Measurements from ENCODE around the gene C19orf67.

Gene C19orf67

DNA sequence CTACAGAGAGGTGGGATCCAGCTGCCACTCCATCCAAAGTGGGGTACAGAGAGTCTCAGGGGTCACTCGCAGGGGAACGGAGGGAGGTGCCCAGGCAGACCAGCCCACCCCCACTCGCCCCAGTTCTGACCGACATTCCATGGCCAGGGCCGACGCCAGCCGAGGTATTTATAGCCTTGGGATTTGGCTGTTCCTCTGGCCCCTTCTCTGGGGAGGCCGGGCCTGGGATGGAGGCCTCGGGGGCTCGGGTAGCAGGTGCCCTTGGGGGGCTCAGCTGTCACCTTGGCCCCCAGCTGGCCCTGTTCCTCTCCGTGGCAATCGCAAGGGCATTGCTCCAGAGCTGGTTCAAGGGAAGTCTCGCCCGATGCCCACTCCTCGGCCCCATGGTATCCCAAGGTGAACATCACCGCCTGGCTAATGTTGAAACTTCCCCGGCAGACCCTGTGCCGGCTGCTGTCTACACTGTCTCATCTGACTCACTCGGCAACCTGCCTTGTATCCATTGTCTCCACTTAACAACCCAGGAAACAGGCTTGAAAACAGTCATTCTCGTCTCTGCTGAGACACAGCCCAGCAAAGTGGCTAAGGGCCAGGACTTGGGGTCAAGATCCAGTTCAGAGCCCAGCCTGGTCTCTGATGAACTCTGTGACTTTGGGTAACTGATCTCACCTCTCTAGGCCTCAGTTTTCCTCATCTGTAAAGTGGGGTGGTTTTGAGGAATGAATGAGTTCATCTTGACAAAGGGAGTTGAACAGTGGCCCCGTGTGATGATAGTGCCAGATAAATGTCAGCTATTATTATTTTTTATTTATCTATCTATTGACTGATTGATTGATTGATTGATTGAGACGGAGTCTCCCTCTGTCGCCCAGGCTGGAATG is 22.2 kb upstream of the C19orf67 start:
- no peak for DNase-seq

DNA sequence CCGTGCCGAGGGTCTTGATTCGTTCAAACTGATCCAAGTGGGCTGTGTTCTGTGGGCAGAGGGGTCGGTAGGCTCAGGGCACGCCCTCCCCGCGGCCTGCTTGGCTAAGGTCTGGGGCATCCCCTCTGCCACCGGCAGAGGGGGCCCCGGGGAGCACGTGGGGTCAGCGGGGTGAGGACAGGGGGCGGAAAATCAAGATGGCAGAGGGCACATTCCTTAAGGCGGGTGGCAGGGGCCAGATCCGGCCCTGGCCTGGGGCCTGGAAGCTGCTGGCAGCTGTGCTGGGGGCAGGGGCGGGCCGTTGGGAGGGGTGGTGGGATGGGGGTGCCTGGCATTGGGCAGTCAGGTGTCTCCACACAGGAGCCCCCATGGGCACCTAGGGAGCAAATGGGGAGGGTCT is 21.3 kb upstream of the C19orf67 start:
- DNase-seq = no peak

- DNase-seq = no peak
These were observed 20.1 kb upstream of the C19orf67 start for GRCh38 chr19:14105680-14106079.

DNA sequence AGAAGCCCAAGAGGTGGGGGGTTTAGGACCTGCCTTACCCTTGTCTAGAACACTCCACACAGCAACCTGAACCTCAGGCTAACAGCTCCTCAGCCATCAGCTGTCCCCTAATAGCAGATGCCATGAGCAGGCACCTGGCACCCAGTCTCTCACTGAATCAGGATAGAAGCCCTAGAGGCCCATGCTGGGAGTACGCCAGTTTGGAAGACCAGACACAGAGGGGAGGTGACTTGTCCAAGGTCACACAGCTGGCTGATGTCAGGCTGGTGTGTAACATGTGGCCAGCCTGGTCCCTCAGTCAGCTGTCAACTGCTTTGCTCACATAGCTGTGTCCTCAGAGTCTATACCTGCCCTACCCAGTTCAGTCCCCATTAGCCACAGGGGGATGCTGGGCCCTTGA is 17.7 kb upstream of the C19orf67 start:
- DNase-seq = no peak

- no peak for DNase-seq
These were observed 17.2 kb upstream of the C19orf67 start for GRCh38 chr19:14102756-14103155.

GRCh38 chr19:14102102-14102696 is 16.6 kb upstream of the C19orf67 start:
- no peak for DNase-seq

- DNase-seq = no peak
These were observed 15.5 kb upstream of the C19orf67 start for GRCh38 chr19:14101003-14101545.

DNA sequence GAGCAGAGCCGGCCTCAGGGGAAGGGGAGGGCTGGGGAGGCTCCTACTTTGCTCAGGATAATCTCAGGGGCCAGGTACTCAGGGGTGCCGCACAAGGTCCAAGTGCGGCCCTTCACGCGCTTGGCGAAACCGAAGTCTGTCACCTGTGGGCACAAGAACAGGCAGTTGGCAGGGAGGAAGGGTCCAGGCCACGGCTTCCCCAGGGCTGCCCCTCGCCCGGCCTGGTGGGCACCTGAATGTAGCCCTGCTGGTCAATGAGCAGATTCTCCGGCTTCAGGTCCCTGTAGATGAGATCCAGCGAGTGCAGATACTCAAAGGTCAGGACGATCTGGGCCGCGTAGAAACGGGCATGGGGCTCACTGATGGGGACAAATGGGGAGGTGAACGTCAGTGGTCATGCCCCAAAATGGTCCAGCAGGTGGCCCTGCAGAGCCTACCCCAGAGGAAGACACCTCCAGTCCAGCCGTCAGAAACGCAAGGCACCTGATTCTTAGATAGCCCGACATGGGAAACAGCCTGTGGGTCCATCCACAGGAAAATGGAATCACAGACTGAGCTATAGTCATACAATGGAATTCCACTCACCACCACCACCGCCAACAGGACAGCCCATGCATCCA is 12.1 kb upstream of the C19orf67 start:
- no peak for DNase-seq

GRCh38 chr19:14096272-14096992 is 10.8 kb upstream of the C19orf67 start:
- DNase-seq = no peak

DNA sequence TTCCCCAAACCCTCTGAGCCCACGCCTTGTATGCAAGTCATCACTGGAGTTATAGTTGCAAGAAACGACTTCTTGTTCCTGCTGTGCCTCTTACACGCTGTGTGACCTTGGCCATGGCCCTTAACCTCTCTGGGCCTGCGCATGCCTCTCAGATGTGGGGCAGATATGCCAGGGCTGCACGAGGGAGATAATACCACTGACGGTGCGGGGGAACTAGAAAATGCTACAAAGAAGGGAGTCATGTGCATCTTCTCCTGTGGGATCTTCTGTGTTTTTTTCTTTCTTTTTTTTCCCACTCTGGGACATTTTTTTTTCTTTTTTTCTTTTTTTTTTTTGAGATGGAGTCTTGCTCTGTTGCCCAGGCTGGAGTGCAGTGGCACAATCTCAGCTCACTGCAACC is 9.3 kb upstream of the C19orf67 start:
- DNase-seq = no peak

GRCh38 chr19:14093117-14093823 is 7.7 kb upstream of the C19orf67 start:
- no peak for DNase-seq

- DNase-seq = peak; percentile 47
These were observed 6.4 kb upstream of the C19orf67 start for GRCh38 chr19:14091813-14092462.

- peak; percentile 70 for DNase-seq
These were observed 5.7 kb upstream of the C19orf67 start for GRCh38 chr19:14091081-14091812.

GRCh38 chr19:14090509-14091080 is 5.0 kb upstream of the C19orf67 start, which contains the start of gene SAMD1:
Gene SAMD1, minus strand, starts transcription at chr19:14090751.
- peak; percentile 88 for DNase-seq

GRCh38 chr19:14089662-14090508 is 4.3 kb upstream of the C19orf67 start:
- peak; percentile 36 for DNase-seq

- no peak for DNase-seq
These were observed 3.8 kb upstream of the C19orf67 start for GRCh38 chr19:14089412-14089661.

DNA sequence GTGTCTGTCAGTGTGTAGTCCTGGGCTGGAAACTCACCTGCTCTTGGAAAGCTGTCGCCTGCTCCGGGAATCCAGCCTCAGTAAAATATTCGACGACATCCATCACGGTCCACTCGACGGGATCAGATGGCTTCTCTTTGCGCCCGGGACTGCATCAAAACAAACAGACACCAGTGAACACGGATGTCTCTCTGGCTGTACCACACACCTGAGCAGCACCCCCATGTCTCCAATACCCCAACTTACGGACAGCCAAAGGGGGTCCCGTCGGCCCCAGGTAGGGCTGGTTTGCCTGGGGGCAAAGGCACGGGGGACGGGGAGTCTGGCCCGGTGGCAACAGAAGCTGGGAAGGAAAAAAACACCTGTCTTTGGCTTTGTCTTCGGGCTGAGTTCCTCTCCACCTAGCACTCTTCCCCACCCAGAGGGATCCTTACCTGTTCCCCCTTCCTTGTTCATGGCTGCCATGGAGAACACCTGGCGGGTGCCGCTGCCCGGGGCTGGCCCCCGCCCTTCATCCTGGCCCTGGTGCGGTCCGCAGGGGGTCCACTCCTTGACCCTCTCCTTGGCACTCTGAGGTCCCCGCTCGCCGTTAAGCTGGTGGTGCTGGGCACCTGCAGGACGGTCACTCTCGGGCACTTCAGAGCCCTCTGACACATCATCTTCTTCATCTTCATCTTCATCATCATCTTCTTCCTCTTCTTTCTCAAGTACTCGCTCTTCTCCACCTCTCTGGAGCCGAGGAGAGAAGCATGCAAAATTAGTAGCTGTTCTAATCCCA is 3.2 kb upstream of the C19orf67 start:
- no peak for DNase-seq

DNA sequence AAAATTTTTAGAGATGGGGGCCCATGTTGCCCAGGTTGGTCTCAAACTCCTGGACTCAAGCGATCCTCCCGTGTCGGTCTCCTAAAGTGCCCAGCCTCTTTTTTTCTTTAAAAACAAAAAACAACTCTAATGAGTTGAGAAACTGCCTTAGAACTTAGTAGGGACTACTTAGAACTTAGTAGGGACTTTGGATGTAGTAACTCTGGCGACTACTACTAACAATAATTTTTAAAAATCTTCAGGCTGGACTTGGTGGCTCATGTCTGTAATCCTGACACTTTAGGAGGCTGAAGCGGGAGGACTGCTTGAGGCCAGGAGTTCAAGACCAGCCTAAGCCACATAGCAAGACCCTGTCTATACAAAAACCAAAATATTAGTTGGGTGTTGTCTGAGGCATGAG is 515 bp upstream of the C19orf67 start:
- no peak for DNase-seq

DNA sequence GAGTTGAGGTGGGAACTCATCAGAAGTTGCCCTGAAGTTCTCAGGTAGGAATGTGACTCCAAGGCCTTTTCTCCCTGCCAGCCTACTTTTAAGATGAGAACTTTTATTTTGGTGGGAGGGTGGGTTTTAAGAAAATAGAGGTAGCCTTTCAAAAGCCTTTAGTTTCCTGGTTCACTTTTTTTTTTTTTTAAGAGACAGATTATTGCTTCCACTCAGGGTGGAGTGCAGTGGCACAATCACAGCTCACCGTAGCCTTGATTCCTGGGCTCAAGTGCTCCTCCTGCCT is 3.0 kb downstream of the C19orf67 start:
- DNase-seq = no peak

All from CD4-positive, alpha-beta T cell treated with Interferon gamma for 1 hour (primary cell).